ENCODE measurements around the gene MVB12B. TPM values are rescaled to one million over a fixed set of nuclear protein-coding genes. Genes with fewer than 3 reads are reported as not detected.

The MVB12B gene
- total and polyA plus RNA-seq, 8 donors: 19.9 to 25.3 (median 22.8) TPM

- Histone ChIP-seq H3K4me1 (no peaks in the 10 kb centered on the region), H3K27ac (no peak overlapping the region), H3K36me3 (peaks cover 0 to 3% of the 10 kb centered on the region in 2 donors), H3K4me3 (no peak overlapping the region), H3K27me3 (no peaks in the 10 kb centered on the region), H3K9me3 (no peaks in the 10 kb centered on the region)
- TF ChIP-seq CTCF (IDR thresholded peaks at IDR 0.05): no peak
- DNase-seq (no peak), ATAC-seq (no peak)
- intact Hi-C loops (cut with DNase I): no loop called here
Observed at GRCh38 chr9:126442636-126443035, 116.0 kb downstream of the MVB12B start.

- Histone ChIP-seq H3K4me3 (no peak overlapping the region), H3K4me1 (no peaks in the 10 kb centered on the region), H3K27ac (no peak overlapping the region), H3K36me3 (peaks cover 0 to 7% of the 10 kb centered on the region in 2 donors), H3K9me3 (no peaks in the 10 kb centered on the region), H3K27me3 (no peaks in the 10 kb centered on the region)
- DNase-seq (no peak), ATAC-seq (no peak)
- intact Hi-C loops (cut with DNase I): no loop called here
- TF ChIP-seq CTCF (IDR thresholded peaks at IDR 0.05): no peak
Observed at GRCh38 chr9:126443144-126443543, 116.5 kb downstream of the MVB12B start.

- Histone ChIP-seq H3K4me3 (no peak overlapping the region), H3K4me1 (no peaks in the 10 kb centered on the region), H3K27ac (no peak overlapping the region), H3K9me3 (no peaks in the 10 kb centered on the region), H3K36me3 (peaks cover 0 to 35% of the 10 kb centered on the region in 2 donors), H3K27me3 (no peaks in the 10 kb centered on the region)
- DNase-seq (no peak), ATAC-seq (no peak)
- no peak for TF ChIP-seq CTCF (IDR thresholded peaks at IDR 0.05)
- intact Hi-C loops (cut with DNase I): no loop called here
Observed at GRCh38 chr9:126448136-126448535, 121.5 kb downstream of the MVB12B start.

GRCh38 chr9:126448865-126449577, 122.4 kb downstream of the MVB12B start:
- no peaks in the 10 kb centered on the region for H3K4me1 ChIP-seq
- ATAC-seq (no peak), DNase-seq (no peak)
- no peak overlapping the region for H3K4me3 ChIP-seq
- intact Hi-C loops (cut with DNase I): no loop called here
- no peak overlapping the region for H3K27ac ChIP-seq
- no peaks in the 10 kb centered on the region for H3K27me3 ChIP-seq
- TF ChIP-seq CTCF (IDR thresholded peaks at IDR 0.05): no peak
- no peaks in the 10 kb centered on the region for H3K9me3 ChIP-seq
- peaks cover 0 to 41% of the 10 kb centered on the region in 2 donors for H3K36me3 ChIP-seq

GRCh38 chr9:126449725-126450667, 123.4 kb downstream of the MVB12B start:
- intact Hi-C loops (cut with DNase I): no loop called here
- Histone ChIP-seq H3K9me3 (no peaks in the 10 kb centered on the region), H3K4me1 (no peaks in the 10 kb centered on the region), H3K36me3 (peaks cover 0 to 45% of the 10 kb centered on the region in 2 donors), H3K27ac (no peak overlapping the region), H3K27me3 (no peaks in the 10 kb centered on the region), H3K4me3 (no peak overlapping the region)
- no peak for TF ChIP-seq CTCF (IDR thresholded peaks at IDR 0.05)
- ATAC-seq (no peak), DNase-seq (peak in 1 of 4 donors; percentile 59)

Data from left lung (tissue), 10 donors.